Activated naive CD4-positive, alpha-beta T cell treated with anti-CD3 and anti-CD28 coated beads for 36 hours (primary cell): ENCODE measurements around the gene CLASP1. TPM values are rescaled to one million over a fixed set of nuclear protein-coding genes. Genes with fewer than 3 reads are reported as not detected.

Experiments used
- CTCF ChIA-PET: fragments of 350-600 bp; sonication (Branson Sonifier 250); formaldehyde crosslinking; loops from one replicate; lab custom pipeline; 2021; ENCODE audit warnings: antibody characterized with exemption; lab: Charles Lee
- DNase-seq: peaks from one replicate; pipeline ENCODE4 v3.0.0-alpha.2; 2020
- H3K27ac Mint-ChIP-seq: one replicate; pipeline ENCODE4 v1.8.0; 2021; ENCODE audit warnings: mild to moderate bottlenecking, mixed read lengths
- H3K27me3 Mint-ChIP-seq: one replicate; pipeline ENCODE4 v1.8.0; 2021; ENCODE audit warnings: low read depth, mixed read lengths
- H3K36me3 Mint-ChIP-seq: one replicate; pipeline ENCODE4 v1.8.0; 2021; ENCODE audit warnings: low read depth, mixed read lengths
- H3K4me1 Mint-ChIP-seq: one replicate; pipeline ENCODE4 v1.8.0; 2021; ENCODE audit warnings: low read depth, mixed read lengths
- H3K4me3 Mint-ChIP-seq: one replicate; pipeline ENCODE4 v1.8.0; 2021; ENCODE audit warnings: mild to moderate bottlenecking, moderate library complexity, mixed read lengths
- H3K9me3 Mint-ChIP-seq: one replicate; pipeline ENCODE4 v1.8.0; 2021; ENCODE audit warnings: mixed read lengths
- intact Hi-C: fragments of 100-400 bp; cut with micrococcal nuclease; formaldehyde crosslinking; loops from one replicate; pipeline ENCODE4 v1.15.1; 2023
- total RNA-seq, 2 experiments: library from RNA; stranded (reverse); gene quantifications; one replicate each; pipeline ENCODE4 v1.2.3, GENCODE V29; 2021

CLASP1 gene
- total RNA-seq, 2 experiments from 2014 or later, result 47.3 to 51.5 TPM

GRCh38 chr2:121545257-121545656 is 104.0 kb downstream of the CLASP1 start:
- Mint-ChIP-seq H3K4me1 (peaks cover 41% of the 10 kb centered on the region), H3K27ac (no peak overlapping the region), H3K36me3 (peaks cover 5% of the 10 kb centered on the region), H3K27me3 (no peaks in the 10 kb centered on the region), H3K9me3 (peaks cover 6% of the 10 kb centered on the region), H3K4me3 (no peak overlapping the region)
- intact Hi-C loops, result no loop called here
- CTCF ChIA-PET, result interaction anchor here (0.6 to 1.2 kb wide), 2 partner anchors 14 to 465 kb away, joined by 3 read pairs; partner anchors contain the start of gene RNU4ATAC
- DNase-seq, result no peak

GRCh38 chr2:121541495-121541894 is 107.8 kb downstream of the CLASP1 start:
- Mint-ChIP-seq H3K4me3 (no peak overlapping the region), H3K36me3 (no peaks in the 10 kb centered on the region), H3K27me3 (no peaks in the 10 kb centered on the region), H3K4me1 (peaks cover 40% of the 10 kb centered on the region), H3K9me3 (no peaks in the 10 kb centered on the region), H3K27ac (no peak overlapping the region)
- CTCF ChIA-PET, result no interaction called here
- intact Hi-C loops, result no loop called here
- no peak for DNase-seq

- Mint-ChIP-seq H3K4me3 (no peak overlapping the region), H3K9me3 (no peaks in the 10 kb centered on the region), H3K27ac (no peak overlapping the region), H3K4me1 (peaks cover 29% of the 10 kb centered on the region), H3K36me3 (peaks cover 2% of the 10 kb centered on the region), H3K27me3 (no peaks in the 10 kb centered on the region)
- CTCF ChIA-PET, result interaction anchor here (0.6 to 0.7 kb wide), 2 partner anchors 179 to 212 kb away, joined by 3 to 5 read pairs; no protein-coding TSS in a partner anchor
- DNase-seq, result no peak
- intact Hi-C loops, result no loop called here
These were observed 109.4 kb downstream of the CLASP1 start for GRCh38 chr2:121539750-121540469.

- H3K27ac Mint-ChIP-seq, result no peak overlapping the region
- CTCF ChIA-PET, result interaction anchor here (0.7 to 1.0 kb wide), 3 partner anchors 112 to 199 kb away, joined by 3 to 5 read pairs (median 4); partner anchors contain the start of genes CLASP1 and NIFK
- intact Hi-C loops, result no loop called here
These were observed 112.3 kb downstream of the CLASP1 start for GRCh38 chr2:121536850-121537557.

GRCh38 chr2:121536347-121536746 is 112.9 kb downstream of the CLASP1 start:
- Mint-ChIP-seq H3K27ac (no peak overlapping the region), H3K4me1 (peaks cover 34% of the 10 kb centered on the region)
- CTCF ChIA-PET, result no interaction called here

More at GRCh38 chr2:121536850-121537557, 112.3 kb downstream of the CLASP1 start:
- no peak overlapping the region for H3K4me3 Mint-ChIP-seq
- peaks cover 31% of the 10 kb centered on the region for H3K4me1 Mint-ChIP-seq
- H3K9me3 Mint-ChIP-seq, result no peaks in the 10 kb centered on the region
- H3K36me3 Mint-ChIP-seq, result peaks cover 3% of the 10 kb centered on the region
- H3K27me3 Mint-ChIP-seq, result no peaks in the 10 kb centered on the region
- DNase-seq, result no peak

GRCh38 chr2:121534007-121534406 is 115.3 kb downstream of the CLASP1 start:
- intact Hi-C loops, result loop anchor here (5.0 kb wide), 1 partner anchor 1302 kb away; no protein-coding TSS in a partner anchor
- H3K27ac Mint-ChIP-seq, result no peak overlapping the region
- CTCF ChIA-PET, result no interaction called here
- H3K4me1 Mint-ChIP-seq, result peaks cover 36% of the 10 kb centered on the region
- no peak for DNase-seq
- peaks cover 11% of the 10 kb centered on the region for H3K36me3 Mint-ChIP-seq
- H3K9me3 Mint-ChIP-seq, result no peaks in the 10 kb centered on the region
- no peaks in the 10 kb centered on the region for H3K27me3 Mint-ChIP-seq
- no peak overlapping the region for H3K4me3 Mint-ChIP-seq

More at GRCh38 chr2:121536347-121536746, 112.9 kb downstream of the CLASP1 start:
- Mint-ChIP-seq H3K36me3 (peaks cover 3% of the 10 kb centered on the region), H3K27me3 (no peaks in the 10 kb centered on the region), H3K9me3 (no peaks in the 10 kb centered on the region), H3K4me3 (no peak overlapping the region)
- DNase-seq, result no peak
- intact Hi-C loops, result no loop called here

- Mint-ChIP-seq H3K27me3 (no peaks in the 10 kb centered on the region), H3K4me3 (no peak overlapping the region), H3K27ac (no peak overlapping the region), H3K4me1 (peaks cover 47% of the 10 kb centered on the region), H3K9me3 (no peaks in the 10 kb centered on the region), H3K36me3 (peaks cover 17% of the 10 kb centered on the region)
- no peak for DNase-seq
- intact Hi-C loops, result loop anchor here (5.0 kb wide), 1 partner anchor 1301 kb away; no protein-coding TSS in a partner anchor
- CTCF ChIA-PET, result interaction anchor here (0.7 to 1.9 kb wide), 4 partner anchors 10 to 187 kb away, joined by 3 to 9 read pairs (median 4); no protein-coding TSS in a partner anchor
These were observed 116.4 kb downstream of the CLASP1 start for GRCh38 chr2:121532894-121533293.

GRCh38 chr2:121532347-121532766 is 116.9 kb downstream of the CLASP1 start:
- Mint-ChIP-seq H3K36me3 (peaks cover 18% of the 10 kb centered on the region), H3K27ac (no peak overlapping the region), H3K27me3 (no peaks in the 10 kb centered on the region), H3K4me1 (peaks cover 49% of the 10 kb centered on the region), H3K9me3 (peaks cover 2% of the 10 kb centered on the region), H3K4me3 (no peak overlapping the region)
- intact Hi-C loops, result loop anchor here (5.0 kb wide), 1 partner anchor 1300 kb away; no protein-coding TSS in a partner anchor
- CTCF ChIA-PET, result interaction anchor here (0.6 to 1.9 kb wide), 4 partner anchors 52 to 188 kb away, joined by 3 to 9 read pairs (median 4); no protein-coding TSS in a partner anchor
- no peak for DNase-seq

- Mint-ChIP-seq H3K4me3 (peak overlapping the region; percentile 97), H3K9me3 (peaks cover 2% of the 10 kb centered on the region), H3K36me3 (peaks cover 26% of the 10 kb centered on the region), H3K4me1 (peaks cover 57% of the 10 kb centered on the region), H3K27me3 (no peaks in the 10 kb centered on the region), H3K27ac (peak overlapping the region; percentile 99)
- intact Hi-C loops, result loop anchor here (1.0 to 5.0 kb wide), 6 partner anchors 41 to 1298 kb away; partner anchors contain the start of genes NIFK and TSN
- DNase-seq, result peak; percentile 86
- CTCF ChIA-PET, result interaction anchor here (0.6 to 2.0 kb wide), 6 partner anchors 13 to 170 kb away, joined by 3 to 6 read pairs (median 4); no protein-coding TSS in a partner anchor
These were observed 119.0 kb downstream of the CLASP1 start for GRCh38 chr2:121530212-121530705.

GRCh38 chr2:121529439-121530211 is 119.6 kb downstream of the CLASP1 start:
- H3K9me3 Mint-ChIP-seq, result peaks cover 2% of the 10 kb centered on the region
- CTCF ChIA-PET, result interaction anchor here (0.6 to 2.0 kb wide), 3 partner anchors 82 to 170 kb away, joined by 3 to 6 read pairs (median 3); no protein-coding TSS in a partner anchor
- H3K27ac Mint-ChIP-seq, result peak overlapping the region; percentile 99
- peak overlapping the region; percentile 97 for H3K4me3 Mint-ChIP-seq
- H3K27me3 Mint-ChIP-seq, result no peaks in the 10 kb centered on the region
- peak; percentile 36 for DNase-seq
- peaks cover 59% of the 10 kb centered on the region for H3K4me1 Mint-ChIP-seq
- intact Hi-C loops, result loop anchor here (1.0 to 5.0 kb wide), 6 partner anchors 41 to 1297 kb away; partner anchors contain the start of genes NIFK and TSN
- peaks cover 27% of the 10 kb centered on the region for H3K36me3 Mint-ChIP-seq

- intact Hi-C loops, result loop anchor here (1.0 kb wide), 1 partner anchor 195 kb away; no protein-coding TSS in a partner anchor
- CTCF ChIA-PET, result interaction anchor here (0.9 kb wide), 1 partner anchor 124 kb away, joined by 3 read pairs; no protein-coding TSS in a partner anchor
- peaks cover 35% of the 10 kb centered on the region for H3K36me3 Mint-ChIP-seq
- H3K4me3 Mint-ChIP-seq, result no peak overlapping the region
- H3K9me3 Mint-ChIP-seq, result peaks cover 2% of the 10 kb centered on the region
- H3K27ac Mint-ChIP-seq, result peak overlapping the region; percentile 72
- no peaks in the 10 kb centered on the region for H3K27me3 Mint-ChIP-seq
- peaks cover 53% of the 10 kb centered on the region for H3K4me1 Mint-ChIP-seq
- DNase-seq, result peak; percentile 64
These were observed 122.1 kb downstream of the CLASP1 start for GRCh38 chr2:121527009-121527682.
